Heart left ventricle (tissue), 16 donors: ENCODE measurements around the gene TBX4. TPM values are rescaled to one million over a fixed set of nuclear protein-coding genes. Genes with fewer than 3 reads are reported as not detected.

Source experiments
- ATAC-seq, 4 donors: fragments of 200-7000 bp; cut with Tn5 transposase; one replicate each; pipeline ENCODE4 v1.9.1; 2020 to 2022; ENCODE audit warnings: moderate library complexity in 4 of 4, mild to moderate bottlenecking in 3 of 4, moderate number of reproducible peaks in 1 of 4
- DNase-seq, 5 donors: peaks; one replicate each; pipeline ENCODE4 v3.0.0-alpha.2; 2020
- H3K27ac ChIP-seq, 12 donors: fragments of 200-600 bp; sonication (generic) in 4 of 12; one replicate each; pipeline versions ENCODE4 v1.5.0 to v1.8.0; 2016 to 2022; ENCODE audit warnings: mild to moderate bottlenecking in 2 of 12
- H3K27me3 ChIP-seq, 9 donors: fragments of 200-600 bp; sonication (generic) in 2 of 9; one replicate each; pipeline versions ENCODE4 v1.5.1 to v1.8.0; 2016 to 2022; ENCODE audit warnings: mild to moderate bottlenecking in 3 of 9
- H3K36me3 ChIP-seq, 9 donors: fragments of 200-600 bp; sonication (generic) in 2 of 9; one replicate each; pipeline versions ENCODE4 v1.5.0 to v1.8.0; 2018 to 2022; ENCODE audit warnings: mild to moderate bottlenecking in 2 of 9
- H3K4me1 ChIP-seq, 12 donors: fragments of 200-600 bp; sonication (generic) in 4 of 12; one replicate each; pipeline versions ENCODE4 v1.5.0 to v1.8.0; 2016 to 2022; ENCODE audit warnings: mild to moderate bottlenecking in 3 of 12
- H3K4me3 ChIP-seq, 12 donors: fragments of 200-600 bp; sonication (generic) in 4 of 12; one replicate each; pipeline versions ENCODE4 v1.5.0 to v1.8.0; 2017 to 2022; ENCODE audit warnings: mild to moderate bottlenecking in 9 of 12, moderate library complexity in 4 of 12
- H3K9me3 ChIP-seq, 12 donors: fragments of 200-600 bp; sonication (generic) in 4 of 12; one replicate each; pipeline versions ENCODE4 v1.5.0 to v1.8.0; 2016 to 2022; ENCODE audit warnings: mild to moderate bottlenecking in 1 of 12
- CTCF ChIP-seq, 12 donors: fragments of 200-600 bp; sonication (generic) in 4 of 12; IDR thresholded peaks; one replicate each; pipeline versions ENCODE4 v1.5.0 to v1.8.0; 2018 to 2022; ENCODE audit warnings: antibody characterized with exemption in 12 of 12, mild to moderate bottlenecking in 5 of 12
- POLR2A ChIP-seq, 2 donors: fragments of 450-650 bp; IDR thresholded peaks; one replicate each; pipeline ENCODE4 v1.6.1; 2017; ENCODE audit warnings: antibody characterized with exemption in 2 of 2, mild to moderate bottlenecking in 2 of 2, moderate library complexity in 2 of 2
- WGBS, 4 donors: extraction: QIAGEN DNeasy Blood & Tissue Kit in 2 of 4; methylation state at CpG; one replicate each; pipeline versions ENCODE4 v1.1.5 to v1.1.7; 2013 to 2018; 5-methylcytosine and 5-hydroxymethylcytosine counted together
- intact Hi-C, 10 donors: fragments of 100-400 bp; cut with DNase I; formaldehyde crosslinking; loops; one replicate each; pipeline versions ENCODE4 v1.11.1 to v1.14.2; 2022
- polyA plus RNA-seq, 2 donors: library from polyadenylated mRNA; stranded (reverse); fragments of 200-250 nt; gene quantifications; one replicate each; pipeline ENCODE4 v1.2.3, GENCODE V29; 2013
- total RNA-seq, 9 donors: library from RNA; depleted of rRNA in 2 of 9; stranded (reverse); fragments of >200 nt in 2 of 9; fragmentation: NEBNext Ultra II Directional in 3 of 9; extraction: Animal tissue kit (Norgen Biotek cat#: 25700) in 3 of 9; gene quantifications; one replicate each; pipeline versions ENCODE4 v1.1.0 to v1.2.4, GENCODE V29; 2016 to 2023
- donor health status: ischemic (EF 13 %, LVEDD 7.1; RV severe dilation, severe dysfunction).
- donor health status: healthy with polysubstance abuse.
- donor health status: DM: no; HTN: yes; CAD: no.
- donor health status: DM: no; HTN: no; CAD: no.
- donor health status: ischemic (EF 25% LVEDD 6.9; RV normal size, moderate dysfunction).
- donor health status: ischemic (EF 25% LVEDD 5.7; RV mildly dilated, moderate dysfunction).
- donor health status: healthy.
- donor health status: DM: yes; HTN: yes; CAD: no.
- donor health status: ischemic (EF 35%, LVEDD 5.7; RV mildly dilated, moderate dysfunction).
- donor health status: nonischemic (EF 11% LVEDD 7.7; RV severe dilation, severe dysfunction).
- donor health status: DM: yes; HTN: yes; CAD: no.
- donor health status: PGD.
- donor health status: ischemic (EF 29% LVEDD 5.4; RV normal size, mild dysfunction).
- donor health status: nonischemic (EF 23%, LVEDD 6.1; RV moderate dilation, normal function).

TBX4 gene
- total and polyA plus RNA-seq, 11 donors: 0.07 to 0.29 (median 0.10) TPM; not detected in 7

- 82 to 89% (median 87%) methylated on average over 9 of the region's 9 CpGs for WGBS, 4 donors
- intact Hi-C loops: loop anchor here in 1 of 10 donors (10.0 kb wide), 1 partner anchor 55 kb away; no protein-coding TSS in a partner anchor
- no peak overlapping the region for H3K27ac ChIP-seq
- no peaks in the 10 kb centered on the region for H3K36me3 ChIP-seq
- peaks cover 29 to 89% (median 55%) of the 10 kb centered on the region in 9 donors for H3K27me3 ChIP-seq
- no peaks in the 10 kb centered on the region for H3K9me3 ChIP-seq
- TF ChIP-seq CTCF (IDR thresholded peaks at IDR 0.05) (no peak), POLR2A (IDR thresholded peaks at IDR 0.05) (no peak)
- H3K4me1 ChIP-seq: peaks cover 0 to 28% (median 15%) of the 10 kb centered on the region in 12 donors
- ATAC-seq: no peak
- no peak for DNase-seq
- no peak overlapping the region for H3K4me3 ChIP-seq
Observed at GRCh38 chr17:61449707-61450640, 2.2 kb upstream of the TBX4 start.

- Histone ChIP-seq H3K27ac (no peak overlapping the region), H3K9me3 (no peaks in the 10 kb centered on the region), H3K27me3 (peaks cover 38 to 92% (median 64%) of the 10 kb centered on the region in 9 donors), H3K4me3 (peak overlapping the region in 4 of 12 donors; percentile 10 to 42 (median 26)), H3K4me1 (peaks cover 0 to 29% (median 15%) of the 10 kb centered on the region in 12 donors), H3K36me3 (no peaks in the 10 kb centered on the region)
- ATAC-seq: no peak
- intact Hi-C loops: no loop called here
- 57 to 72% (median 68%) methylated on average over 19 of the region's 19 CpGs for WGBS, 4 donors
- TF ChIP-seq POLR2A (IDR thresholded peaks at IDR 0.05) (no peak), CTCF (IDR thresholded peaks at IDR 0.05) (no peak)
- DNase-seq: no peak
Observed at GRCh38 chr17:61450641-61451537, 1.3 kb upstream of the TBX4 start.

GRCh38 chr17:61451538-61452300 lies 503 bp upstream of the TBX4 start:
- Histone ChIP-seq H3K27ac (no peak overlapping the region), H3K27me3 (peaks cover 46 to 98% (median 71%) of the 10 kb centered on the region in 9 donors), H3K4me3 (peak overlapping the region; percentile 3 to 44 (median 32)), H3K36me3 (no peaks in the 10 kb centered on the region), H3K4me1 (peaks cover 0 to 34% (median 15%) of the 10 kb centered on the region in 12 donors), H3K9me3 (no peaks in the 10 kb centered on the region)
- TF ChIP-seq CTCF (IDR thresholded peaks at IDR 0.05) (no peak), POLR2A (IDR thresholded peaks at IDR 0.05) (no peak)
- 4 to 29% (median 10%) methylated on average over 10 to 75 of the region's 75 CpGs for WGBS, 4 donors
- intact Hi-C loops: no loop called here
- DNase-seq (no peak), ATAC-seq (peak in 2 of 4 donors; percentile 42 to 57)
